WERI-Rb-1 (cell line): ENCODE data around the gene ACOXL.

Source experiments
- DNase-seq: peaks from one replicate; pipeline ENCODE4 v3.0.0-alpha.2; 2020
- H3K27ac ChIP-seq: fragments of 250-450 bp; sonication (Bioruptor Pico); 2 replicates; pipeline ENCODE4 v1.5.1; 2020; ENCODE audit warnings: mild to moderate bottlenecking, moderate library complexity
- H3K27me3 ChIP-seq: fragments of 250-450 bp; sonication (Bioruptor Pico); 2 replicates; pipeline ENCODE4 v1.5.1; 2021; ENCODE audit warnings: mild to moderate bottlenecking, low read depth, moderate library complexity; ENCODE audit not compliant: insufficient read depth, severe bottlenecking
- H3K36me3 ChIP-seq: fragments of 250-450 bp; sonication (Bioruptor Pico); 2 replicates; pipeline ENCODE4 v1.5.1; 2020; ENCODE audit warnings: mild to moderate bottlenecking, moderate library complexity
- H3K4me3 ChIP-seq: 2 replicates; pipeline ENCODE4 v1.5.1; 2011; ENCODE audit warnings: low read depth, mild to moderate bottlenecking, control low read depth, low read length
- H3K9me3 ChIP-seq: fragments of 250-450 bp; sonication (Bioruptor Pico); 2 replicates; pipeline ENCODE4 v1.5.1; 2021; ENCODE audit warnings: mild to moderate bottlenecking, moderate library complexity; ENCODE audit not compliant: severe bottlenecking
- TF ChIP-seq, protein P1 (sequence below): IDR thresholded peaks from 2 replicates; pipeline ENCODE4 v1.5.1; 2011; ENCODE audit warnings: low read depth, mild to moderate bottlenecking, control low read depth, inconsistent platforms, low read length

The ACOXL gene

DNA sequence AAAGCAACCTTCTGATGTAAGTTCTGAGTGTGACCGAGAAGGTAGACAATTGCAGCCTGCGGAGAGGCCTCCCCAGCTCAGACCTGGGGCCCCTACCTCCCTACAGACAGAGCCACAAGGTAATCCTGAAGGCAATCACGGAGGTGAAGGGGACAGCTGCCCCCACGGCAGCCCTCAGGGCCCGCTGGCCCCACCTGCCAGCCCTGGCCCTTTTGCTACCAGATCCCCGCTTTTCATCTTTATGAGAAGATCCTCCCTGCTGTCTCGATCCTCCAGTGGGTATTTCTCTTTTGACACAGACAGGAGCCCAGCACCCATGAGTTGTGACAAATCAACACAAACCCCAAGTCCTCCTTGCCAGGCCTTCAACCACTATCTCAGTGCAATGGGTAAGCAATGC is 391.4 kb downstream of the ACOXL start:
- Histone ChIP-seq H3K4me3 (no peak overlapping the region; the same call in 1 of the 2 replicates), H3K27ac (no peak overlapping the region), H3K27me3 (peaks cover 23% of the 10 kb centered on the region), H3K36me3 (peaks cover 26% of the 10 kb centered on the region), H3K9me3 (no peaks in the 10 kb centered on the region)
- DNase-seq: no peak
- TF ChIP-seq, protein P1, sequence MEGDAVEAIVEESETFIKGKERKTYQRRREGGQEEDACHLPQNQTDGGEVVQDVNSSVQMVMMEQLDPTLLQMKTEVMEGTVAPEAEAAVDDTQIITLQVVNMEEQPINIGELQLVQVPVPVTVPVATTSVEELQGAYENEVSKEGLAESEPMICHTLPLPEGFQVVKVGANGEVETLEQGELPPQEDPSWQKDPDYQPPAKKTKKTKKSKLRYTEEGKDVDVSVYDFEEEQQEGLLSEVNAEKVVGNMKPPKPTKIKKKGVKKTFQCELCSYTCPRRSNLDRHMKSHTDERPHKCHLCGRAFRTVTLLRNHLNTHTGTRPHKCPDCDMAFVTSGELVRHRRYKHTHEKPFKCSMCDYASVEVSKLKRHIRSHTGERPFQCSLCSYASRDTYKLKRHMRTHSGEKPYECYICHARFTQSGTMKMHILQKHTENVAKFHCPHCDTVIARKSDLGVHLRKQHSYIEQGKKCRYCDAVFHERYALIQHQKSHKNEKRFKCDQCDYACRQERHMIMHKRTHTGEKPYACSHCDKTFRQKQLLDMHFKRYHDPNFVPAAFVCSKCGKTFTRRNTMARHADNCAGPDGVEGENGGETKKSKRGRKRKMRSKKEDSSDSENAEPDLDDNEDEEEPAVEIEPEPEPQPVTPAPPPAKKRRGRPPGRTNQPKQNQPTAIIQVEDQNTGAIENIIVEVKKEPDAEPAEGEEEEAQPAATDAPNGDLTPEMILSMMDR: no peak

DNA sequence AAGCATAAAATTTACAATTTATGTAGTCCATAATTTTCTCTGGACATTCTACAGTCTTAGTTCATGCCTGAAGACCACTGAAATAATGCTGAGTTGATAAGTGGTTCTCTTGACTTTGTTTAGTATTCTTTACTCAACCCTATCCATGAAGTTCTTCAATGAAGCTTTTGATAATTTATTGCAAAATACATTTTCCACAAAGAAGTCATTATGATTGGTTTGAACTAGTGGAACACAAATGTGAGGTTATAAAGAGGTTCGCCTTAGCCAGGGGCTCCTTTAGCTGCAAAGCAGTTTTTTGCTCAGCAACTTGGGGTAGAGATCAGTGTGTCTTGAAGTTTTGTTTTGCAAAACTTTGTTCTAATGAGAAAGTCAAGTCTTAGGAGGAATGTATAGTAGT is 394.2 kb downstream of the ACOXL start:
- TF ChIP-seq, protein P1: no peak
- no peaks in the 10 kb centered on the region for H3K9me3 ChIP-seq
- no peak for DNase-seq
- peaks cover 6% of the 10 kb centered on the region for H3K27me3 ChIP-seq
- H3K36me3 ChIP-seq: peaks cover 26% of the 10 kb centered on the region
- H3K27ac ChIP-seq: no peak overlapping the region
- H3K4me3 ChIP-seq: no peak overlapping the region

DNA sequence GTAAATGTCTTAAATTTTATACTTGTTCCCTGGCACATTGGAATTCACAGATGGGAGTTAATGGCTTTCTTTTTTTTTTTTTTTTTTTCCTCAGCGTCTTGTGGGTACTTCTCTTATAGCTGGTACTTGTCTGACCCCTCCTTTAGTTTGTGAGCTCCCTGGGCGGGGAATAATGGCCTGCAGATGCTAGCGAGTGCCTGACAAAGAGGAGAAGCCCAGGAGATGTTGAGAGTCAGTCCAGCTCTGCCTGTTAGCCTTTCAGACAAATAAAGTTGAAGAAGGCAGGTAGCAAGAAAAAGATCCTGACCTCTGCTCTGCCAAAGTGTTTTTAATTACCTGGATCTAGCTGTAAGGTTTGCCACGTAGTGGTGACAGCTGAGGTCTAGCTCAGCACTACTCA is 395.0 kb downstream of the ACOXL start:
- no peaks in the 10 kb centered on the region for H3K27me3 ChIP-seq
- TF ChIP-seq, protein P1: no peak
- no peak overlapping the region for H3K27ac ChIP-seq
- no peak overlapping the region for H3K4me3 ChIP-seq
- peaks cover 26% of the 10 kb centered on the region for H3K36me3 ChIP-seq
- no peak for DNase-seq
- no peaks in the 10 kb centered on the region for H3K9me3 ChIP-seq

DNA sequence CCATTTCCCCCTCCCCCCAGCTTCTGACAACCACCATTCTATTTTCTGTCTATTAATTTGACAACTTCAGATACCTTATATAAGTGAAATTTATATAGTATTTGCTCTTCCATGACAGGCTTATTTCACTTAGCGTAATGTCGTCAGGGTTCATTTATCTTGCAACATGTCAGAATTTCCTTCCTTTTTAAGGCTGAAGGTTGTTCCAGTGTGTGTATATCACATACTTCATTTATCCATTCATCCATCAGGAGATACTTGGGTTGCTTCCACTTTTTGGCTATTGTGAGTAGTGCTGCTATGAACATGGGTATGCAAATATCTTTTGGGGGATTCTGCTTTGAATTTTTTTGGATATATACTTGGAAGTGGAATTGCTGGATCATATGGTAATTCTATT is 395.7 kb downstream of the ACOXL start:
- TF ChIP-seq, protein P1: no peak
- H3K27ac ChIP-seq: no peak overlapping the region
- no peaks in the 10 kb centered on the region for H3K27me3 ChIP-seq
- no peaks in the 10 kb centered on the region for H3K9me3 ChIP-seq
- peaks cover 26% of the 10 kb centered on the region for H3K36me3 ChIP-seq
- no peak overlapping the region for H3K4me3 ChIP-seq
- no peak for DNase-seq

DNA sequence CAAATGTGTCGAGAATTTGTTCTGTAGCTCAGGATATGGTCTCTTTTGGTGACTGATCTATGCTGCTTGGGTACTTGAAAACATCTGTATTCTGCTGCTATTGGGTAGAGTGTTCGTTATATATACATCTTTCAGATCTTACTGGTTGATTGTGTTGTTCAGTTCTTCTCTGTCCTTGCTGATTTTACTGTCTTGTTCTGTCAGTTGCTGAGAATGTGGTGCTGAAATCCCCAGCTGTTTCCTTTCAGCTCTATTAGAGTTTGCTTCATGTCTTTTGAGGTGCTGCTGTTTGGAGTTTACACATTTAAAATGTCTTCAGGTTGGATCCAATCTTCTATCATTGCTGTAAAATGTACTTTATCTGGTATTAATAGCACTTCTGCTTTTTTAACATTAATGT is 401.2 kb downstream of the ACOXL start:
- no peak for DNase-seq
- H3K36me3 ChIP-seq: no peaks in the 10 kb centered on the region
- H3K27me3 ChIP-seq: no peaks in the 10 kb centered on the region
- H3K4me3 ChIP-seq: no peak overlapping the region
- H3K9me3 ChIP-seq: no peaks in the 10 kb centered on the region
- TF ChIP-seq, protein P1: no peak
- no peak overlapping the region for H3K27ac ChIP-seq

DNA sequence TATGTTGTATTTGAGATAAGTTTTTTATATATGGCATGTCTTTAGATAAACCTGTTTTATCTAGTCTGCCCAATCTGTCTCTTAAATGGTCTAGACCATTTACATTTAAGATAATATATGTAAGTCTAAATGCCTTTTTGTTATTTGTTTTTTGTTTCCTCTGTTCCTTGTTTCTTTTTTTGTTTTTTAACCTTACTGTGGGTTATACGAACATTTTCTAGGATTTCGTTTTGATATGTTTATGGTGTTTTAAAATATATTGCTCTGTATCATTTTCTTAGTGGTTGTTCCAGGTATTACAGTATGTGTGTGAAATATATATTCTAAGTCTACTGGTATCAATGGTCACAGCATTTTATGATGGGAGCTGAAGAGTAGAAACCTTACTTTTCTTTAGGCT is 401.7 kb downstream of the ACOXL start:
- H3K4me3 ChIP-seq: no peak overlapping the region
- H3K9me3 ChIP-seq: no peaks in the 10 kb centered on the region
- TF ChIP-seq, protein P1: no peak
- H3K27me3 ChIP-seq: no peaks in the 10 kb centered on the region
- H3K36me3 ChIP-seq: no peaks in the 10 kb centered on the region
- no peak for DNase-seq
- H3K27ac ChIP-seq: no peak overlapping the region
